ENCODE measurements around the gene INTS15.
A peak's percentile ranks its signal among the peaks of the same experiment; 100 is the strongest.

GRCh38 chr7:6615723-6616555 lies 26.1 kb downstream of the INTS15 start:
- TF ChIP-seq MAX (IDR thresholded peaks at IDR 0.05) (peak; percentile 72), CREB1 (IDR thresholded peaks at IDR 0.05; ENCODE audit: low read depth) (no peak), EP300 (IDR thresholded peaks at IDR 0.05; ENCODE audit: borderline replicate concordance) (no peak), REST (IDR thresholded peaks at IDR 0.05; ENCODE audit: low read depth) (no peak), TAF1 (IDR thresholded peaks at IDR 0.05; ENCODE audit: low read depth) (peak; percentile 36; the same call in 1 of the 2 replicates), EGR1 (IDR thresholded peaks at IDR 0.05) (no peak), RAD21 (IDR thresholded peaks at IDR 0.05; ENCODE audit: low read depth) (no peak), ZBTB7A (IDR thresholded peaks at IDR 0.05; ENCODE audit: low read depth) (peak; percentile 89), FOXM1 (IDR thresholded peaks at IDR 0.05; ENCODE audit: borderline replicate concordance, low read depth) (no peak), YY1 (IDR thresholded peaks at IDR 0.05; ENCODE audit: low read depth) (no peak), NFIC (IDR thresholded peaks at IDR 0.05) (peak; percentile 63), CEBPB (IDR thresholded peaks at IDR 0.05) (no peak)
